ENCODE measurements around the gene MYO9A. TPM values are rescaled to one million over a fixed set of nuclear protein-coding genes. Genes with fewer than 3 reads are reported as not detected.

Gene MYO9A
- total and polyA plus RNA-seq, 11 donors, result 3.2 to 33.9 (median 29.9) TPM

DNA sequence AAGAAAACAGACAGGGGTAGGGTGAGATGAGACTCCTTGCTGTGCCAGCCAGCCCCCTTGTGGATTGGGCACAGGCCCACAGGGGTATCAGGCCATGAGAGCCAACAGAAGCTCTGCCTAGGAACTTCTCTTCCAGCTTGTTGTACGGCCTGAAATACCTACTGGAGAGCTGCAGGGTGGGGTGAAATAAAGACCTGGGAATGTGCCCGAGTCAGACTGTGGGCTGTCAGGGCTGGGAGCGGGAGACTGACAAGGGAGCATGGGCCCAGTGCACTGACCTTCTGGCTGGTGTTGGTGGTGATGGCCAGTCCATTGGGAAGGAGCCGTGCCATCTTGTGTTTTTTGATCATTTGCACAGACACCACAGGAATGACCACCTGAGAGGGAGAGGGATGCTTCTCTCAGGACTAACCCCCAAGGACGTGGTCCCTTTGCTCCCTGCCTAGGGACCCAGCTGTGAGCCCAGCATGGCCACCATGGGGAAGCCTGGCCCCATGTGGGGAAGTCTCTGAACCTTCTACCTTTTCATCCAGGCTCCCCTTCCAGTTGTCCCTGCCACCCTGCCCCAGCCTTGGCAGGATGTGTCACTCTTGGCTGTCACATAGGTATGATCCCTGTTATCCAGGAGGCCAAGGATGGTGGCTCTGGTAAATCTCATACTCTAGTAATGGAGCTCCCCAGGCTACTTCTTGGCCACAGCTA, 48.9 kb upstream of the MYO9A start:
- TF ChIP-seq, protein P1, sequence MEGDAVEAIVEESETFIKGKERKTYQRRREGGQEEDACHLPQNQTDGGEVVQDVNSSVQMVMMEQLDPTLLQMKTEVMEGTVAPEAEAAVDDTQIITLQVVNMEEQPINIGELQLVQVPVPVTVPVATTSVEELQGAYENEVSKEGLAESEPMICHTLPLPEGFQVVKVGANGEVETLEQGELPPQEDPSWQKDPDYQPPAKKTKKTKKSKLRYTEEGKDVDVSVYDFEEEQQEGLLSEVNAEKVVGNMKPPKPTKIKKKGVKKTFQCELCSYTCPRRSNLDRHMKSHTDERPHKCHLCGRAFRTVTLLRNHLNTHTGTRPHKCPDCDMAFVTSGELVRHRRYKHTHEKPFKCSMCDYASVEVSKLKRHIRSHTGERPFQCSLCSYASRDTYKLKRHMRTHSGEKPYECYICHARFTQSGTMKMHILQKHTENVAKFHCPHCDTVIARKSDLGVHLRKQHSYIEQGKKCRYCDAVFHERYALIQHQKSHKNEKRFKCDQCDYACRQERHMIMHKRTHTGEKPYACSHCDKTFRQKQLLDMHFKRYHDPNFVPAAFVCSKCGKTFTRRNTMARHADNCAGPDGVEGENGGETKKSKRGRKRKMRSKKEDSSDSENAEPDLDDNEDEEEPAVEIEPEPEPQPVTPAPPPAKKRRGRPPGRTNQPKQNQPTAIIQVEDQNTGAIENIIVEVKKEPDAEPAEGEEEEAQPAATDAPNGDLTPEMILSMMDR (IDR thresholded peaks at IDR 0.05), result no peak
- TF ChIP-seq POLR2A (IDR thresholded peaks at IDR 0.05), result no peak
- 91 to 97% (median 93%) methylated on average over 5 of the region's 5 CpGs for WGBS, 4 donors
- DNase-seq (no peak), ATAC-seq (no peak)
- H3K9me3 ChIP-seq, result no peaks in the 10 kb centered on the region
- no peak overlapping the region for H3K27ac ChIP-seq
- no peaks in the 10 kb centered on the region for H3K27me3 ChIP-seq
- H3K4me1 ChIP-seq, result peaks cover 0 to 12% (median 0%) of the 10 kb centered on the region in 12 donors
- no peaks in the 10 kb centered on the region for H3K36me3 ChIP-seq
- intact Hi-C loops (cut with DNase I), result no loop called here
- H3K4me3 ChIP-seq, result no peak overlapping the region

DNA sequence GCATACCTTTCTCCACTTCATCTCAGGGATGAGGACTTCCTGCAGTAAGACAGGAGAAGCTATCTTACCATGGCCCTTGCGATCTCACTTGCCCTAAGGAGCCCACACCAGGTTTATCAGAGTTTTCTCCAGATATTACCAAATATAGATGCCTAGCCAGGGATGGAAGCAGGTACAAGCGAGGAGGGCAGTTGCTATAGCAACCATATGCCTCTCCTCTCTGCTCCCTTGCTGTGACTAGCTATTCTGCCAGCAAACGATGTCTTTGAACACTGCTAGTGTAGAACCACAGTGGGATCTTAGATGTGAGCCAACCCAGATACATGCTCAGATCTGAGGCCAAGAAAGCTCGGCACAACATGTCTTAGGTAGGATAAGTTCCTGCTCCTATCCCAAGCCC, 45.8 kb upstream of the MYO9A start:
- H3K27ac ChIP-seq, result no peak overlapping the region
- WGBS, 4 donors, result 78 to 85% (median 81%) methylated on average over 3 to 4 of the region's 4 CpGs
- H3K36me3 ChIP-seq, result no peaks in the 10 kb centered on the region
- H3K27me3 ChIP-seq, result no peaks in the 10 kb centered on the region
- H3K4me3 ChIP-seq, result no peak overlapping the region
- H3K4me1 ChIP-seq, result peaks cover 0 to 9% (median 0%) of the 10 kb centered on the region in 12 donors
- no peak for ATAC-seq
- no peak for DNase-seq
- intact Hi-C loops (cut with DNase I), result no loop called here
- no peaks in the 10 kb centered on the region for H3K9me3 ChIP-seq
- no peak for TF ChIP-seq POLR2A (IDR thresholded peaks at IDR 0.05)
- TF ChIP-seq, protein P1 (IDR thresholded peaks at IDR 0.05), result no peak

DNA sequence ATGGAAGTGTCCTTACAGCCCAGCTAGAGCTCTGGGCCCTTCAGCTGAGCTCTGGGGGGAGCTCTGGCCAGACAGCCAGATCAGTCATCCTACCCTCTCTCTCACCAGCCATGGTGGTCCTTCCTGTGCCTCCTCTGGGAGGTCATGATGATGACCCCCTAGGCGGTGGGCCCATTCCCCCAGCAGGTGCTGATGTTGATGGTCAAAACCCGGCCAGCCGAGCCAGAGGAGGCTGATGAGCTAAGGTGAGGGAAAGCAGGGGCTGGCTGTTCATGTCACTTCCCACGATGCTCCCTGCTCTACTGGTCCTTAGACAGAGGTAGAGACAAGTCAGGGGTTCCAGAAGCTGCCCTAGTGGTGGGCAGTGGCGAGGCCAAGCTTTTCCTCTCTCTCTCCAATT, 44.6 kb upstream of the MYO9A start:
- TF ChIP-seq POLR2A (IDR thresholded peaks at IDR 0.05), result no peak
- TF ChIP-seq, protein P1 (IDR thresholded peaks at IDR 0.05), result no peak
- intact Hi-C loops (cut with DNase I), result no loop called here
- Histone ChIP-seq H3K36me3 (no peaks in the 10 kb centered on the region), H3K4me1 (no peaks in the 10 kb centered on the region), H3K27me3 (no peaks in the 10 kb centered on the region), H3K27ac (no peak overlapping the region), H3K9me3 (no peaks in the 10 kb centered on the region), H3K4me3 (no peak overlapping the region)
- DNase-seq, result no peak
- ATAC-seq, result no peak
- 89 to 99% (median 94%) methylated on average over 4 to 5 of the region's 5 CpGs for WGBS, 4 donors

DNA sequence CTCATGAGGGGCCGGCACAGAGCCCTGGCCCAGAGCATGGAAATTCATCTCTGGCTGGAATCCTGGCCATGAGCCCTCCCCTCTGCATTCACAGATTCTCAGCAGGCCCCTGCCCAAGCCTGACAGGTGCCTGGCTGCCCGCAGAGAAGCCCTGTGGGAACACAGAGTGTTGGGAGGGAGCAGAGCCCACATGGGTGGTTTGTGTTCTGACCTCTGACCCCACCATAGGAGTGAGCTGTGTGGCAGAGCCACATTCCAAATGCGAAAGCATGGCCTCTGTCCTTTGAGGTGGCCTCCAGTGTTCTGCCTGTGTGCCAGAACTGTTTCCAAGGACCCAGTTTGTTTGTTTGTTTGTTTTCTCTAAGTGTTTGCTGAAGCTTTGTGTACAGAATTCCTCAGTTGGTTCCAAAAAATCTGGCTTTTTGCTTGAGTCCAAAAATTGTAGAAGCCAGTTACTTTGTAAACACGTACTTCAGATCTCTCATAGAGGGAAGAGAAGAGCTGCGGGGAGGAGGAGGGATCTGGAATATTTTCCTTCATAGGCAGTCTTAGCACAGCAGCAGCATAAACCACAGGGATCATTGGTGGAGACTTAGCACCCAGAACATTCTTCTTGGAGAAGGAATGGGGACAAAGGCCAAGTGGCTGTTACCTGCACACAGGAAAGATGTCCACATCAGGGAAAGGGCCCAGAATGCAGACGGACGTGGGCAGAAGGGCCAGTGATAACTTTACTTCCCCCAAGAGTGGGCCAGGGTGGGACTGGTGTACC, 43.6 kb upstream of the MYO9A start:
- 86 to 90% (median 89%) methylated on average over 7 of the region's 7 CpGs for WGBS, 4 donors
- Histone ChIP-seq H3K9me3 (no peaks in the 10 kb centered on the region), H3K36me3 (no peaks in the 10 kb centered on the region), H3K4me3 (no peak overlapping the region), H3K27me3 (no peaks in the 10 kb centered on the region), H3K4me1 (no peaks in the 10 kb centered on the region), H3K27ac (no peak overlapping the region)
- ATAC-seq, result no peak
- intact Hi-C loops (cut with DNase I), result no loop called here
- DNase-seq, result no peak
- no peak for TF ChIP-seq POLR2A (IDR thresholded peaks at IDR 0.05)
- TF ChIP-seq, protein P1 (IDR thresholded peaks at IDR 0.05), result no peak

All from heart left ventricle (tissue), 16 donors.